NB4 (cell line): ENCODE data around the gene SLAIN2.
"Not testable (repeated sequence)": the region's sequence is repeated elsewhere in the genome, so short reads cannot be mapped to it uniquely, and the experiment has no call there.

Experiments used
- DNase-seq: peaks from one replicate; pipeline ENCODE4 v3.0.0; 2010; ENCODE audit warnings: low read depth
- H3K4me3 ChIP-seq: one replicate; pipeline ENCODE4 v1.5.1; 2011; ENCODE audit warnings: mild to moderate bottlenecking, low read depth, low read length, moderate library complexity
- MYC ChIP-seq: IDR thresholded peaks from 2 replicates; pipeline ENCODE4 v1.6.1; 2011; ENCODE audit warnings: low read depth, low read length
- POLR2A ChIP-seq: IDR thresholded peaks from 2 replicates; pipeline ENCODE4 v1.6.1; 2011; ENCODE audit warnings: mild to moderate bottlenecking; ENCODE audit not compliant: insufficient read length; ENCODE audit errors: extremely low read depth
- TF ChIP-seq, protein P1 (sequence below): IDR thresholded peaks from 2 replicates; pipeline ENCODE4 v1.6.1; 2011; ENCODE audit warnings: low read depth, low read length
- TF ChIP-seq, protein P2 (sequence below): IDR thresholded peaks from one replicate; pipeline ENCODE4 v1.5.1; 2012; ENCODE audit warnings: low read depth, low read length

The SLAIN2 gene

DNA sequence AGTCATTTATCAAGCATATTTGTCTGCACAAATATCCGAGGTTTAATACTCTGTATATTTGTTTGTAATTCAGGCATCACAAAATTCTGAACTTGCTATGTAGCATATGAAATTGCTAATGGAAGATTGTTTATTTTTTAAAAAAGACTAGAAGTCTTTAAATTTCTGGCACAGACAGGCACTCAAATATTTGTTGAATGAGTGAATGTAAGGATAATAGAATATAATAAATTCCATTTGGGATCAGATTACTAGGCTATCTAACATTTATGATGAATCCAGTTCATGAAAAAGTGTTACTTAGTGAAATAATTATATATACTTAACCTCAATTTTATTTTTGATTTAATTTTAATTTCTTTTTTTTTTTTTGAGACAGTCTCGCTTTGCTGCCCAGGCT, 41.3 kb upstream of the SLAIN2 start:
- TF ChIP-seq MYC: no peak
- TF ChIP-seq, protein P1, sequence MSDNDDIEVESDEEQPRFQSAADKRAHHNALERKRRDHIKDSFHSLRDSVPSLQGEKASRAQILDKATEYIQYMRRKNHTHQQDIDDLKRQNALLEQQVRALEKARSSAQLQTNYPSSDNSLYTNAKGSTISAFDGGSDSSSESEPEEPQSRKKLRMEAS: no peak
- TF ChIP-seq, protein P2, sequence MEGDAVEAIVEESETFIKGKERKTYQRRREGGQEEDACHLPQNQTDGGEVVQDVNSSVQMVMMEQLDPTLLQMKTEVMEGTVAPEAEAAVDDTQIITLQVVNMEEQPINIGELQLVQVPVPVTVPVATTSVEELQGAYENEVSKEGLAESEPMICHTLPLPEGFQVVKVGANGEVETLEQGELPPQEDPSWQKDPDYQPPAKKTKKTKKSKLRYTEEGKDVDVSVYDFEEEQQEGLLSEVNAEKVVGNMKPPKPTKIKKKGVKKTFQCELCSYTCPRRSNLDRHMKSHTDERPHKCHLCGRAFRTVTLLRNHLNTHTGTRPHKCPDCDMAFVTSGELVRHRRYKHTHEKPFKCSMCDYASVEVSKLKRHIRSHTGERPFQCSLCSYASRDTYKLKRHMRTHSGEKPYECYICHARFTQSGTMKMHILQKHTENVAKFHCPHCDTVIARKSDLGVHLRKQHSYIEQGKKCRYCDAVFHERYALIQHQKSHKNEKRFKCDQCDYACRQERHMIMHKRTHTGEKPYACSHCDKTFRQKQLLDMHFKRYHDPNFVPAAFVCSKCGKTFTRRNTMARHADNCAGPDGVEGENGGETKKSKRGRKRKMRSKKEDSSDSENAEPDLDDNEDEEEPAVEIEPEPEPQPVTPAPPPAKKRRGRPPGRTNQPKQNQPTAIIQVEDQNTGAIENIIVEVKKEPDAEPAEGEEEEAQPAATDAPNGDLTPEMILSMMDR: no peak
- TF ChIP-seq POLR2A: no peak
- H3K4me3 ChIP-seq: no peak overlapping the region
- no peak for DNase-seq

DNA sequence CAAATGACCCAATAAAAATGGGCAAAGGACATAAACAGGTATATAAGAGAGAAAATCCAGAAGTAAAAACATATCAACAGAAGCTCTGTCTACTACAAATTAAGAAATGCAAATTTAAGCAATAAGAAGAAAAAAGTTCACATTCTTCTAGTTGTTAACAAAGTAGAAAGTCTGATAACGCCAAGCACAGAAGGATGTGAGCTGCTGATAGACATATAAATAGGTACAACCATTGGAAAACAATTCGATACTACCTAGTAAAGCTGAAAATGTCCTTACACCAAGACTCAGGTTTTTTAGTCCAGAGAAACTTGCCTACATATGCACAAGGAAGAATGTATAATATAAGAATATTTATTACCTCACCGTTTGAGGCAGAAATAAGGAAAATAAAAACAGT, 35.8 kb upstream of the SLAIN2 start:
- DNase-seq: no peak
- TF ChIP-seq MYC (no peak), POLR2A (no peak)
- TF ChIP-seq, protein P2: no peak
- TF ChIP-seq, protein P1: no peak
- no peak overlapping the region for H3K4me3 ChIP-seq

DNA sequence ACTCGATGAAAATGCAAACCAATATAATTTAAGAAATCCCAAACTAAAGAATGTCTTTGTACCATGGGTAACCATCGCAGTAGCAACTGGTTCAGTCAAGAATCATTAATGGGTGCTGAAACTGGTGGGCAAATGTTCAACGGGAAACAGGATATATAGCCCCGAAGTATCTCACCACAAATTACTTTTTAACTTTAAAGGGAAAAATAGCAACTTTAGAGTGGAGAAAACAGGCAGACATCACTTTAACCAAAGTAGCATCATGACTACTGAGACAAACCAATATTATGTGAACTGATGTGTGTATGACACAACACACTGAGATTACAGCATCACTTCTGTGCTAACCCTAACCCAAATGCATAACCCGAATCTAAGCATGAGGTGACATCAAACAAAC, 33.8 kb upstream of the SLAIN2 start:
- H3K4me3 ChIP-seq: no peak overlapping the region
- no peak for TF ChIP-seq POLR2A
- TF ChIP-seq, protein P2: no peak
- no peak for TF ChIP-seq MYC
- DNase-seq: no peak

DNA sequence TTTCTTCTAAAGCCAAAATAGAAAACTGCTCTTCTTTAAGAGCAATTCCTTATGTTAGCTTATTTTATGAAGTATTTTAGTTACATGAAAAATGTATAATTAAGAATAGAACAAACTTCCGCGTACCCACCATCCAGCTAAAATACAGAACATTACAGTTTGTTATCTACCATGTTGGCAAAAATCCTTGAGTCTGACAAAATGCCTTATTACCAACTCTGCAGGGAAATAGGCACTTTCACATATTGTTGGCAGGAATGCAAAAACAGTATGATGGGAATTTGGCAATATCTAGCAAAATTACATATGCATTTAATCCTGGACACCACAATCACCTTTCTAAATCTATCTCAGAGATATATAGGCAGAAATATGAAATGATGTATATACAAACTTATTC, 32.4 kb upstream of the SLAIN2 start:
- TF ChIP-seq MYC: no peak
- no peak for DNase-seq
- no peak overlapping the region for H3K4me3 ChIP-seq

DNA sequence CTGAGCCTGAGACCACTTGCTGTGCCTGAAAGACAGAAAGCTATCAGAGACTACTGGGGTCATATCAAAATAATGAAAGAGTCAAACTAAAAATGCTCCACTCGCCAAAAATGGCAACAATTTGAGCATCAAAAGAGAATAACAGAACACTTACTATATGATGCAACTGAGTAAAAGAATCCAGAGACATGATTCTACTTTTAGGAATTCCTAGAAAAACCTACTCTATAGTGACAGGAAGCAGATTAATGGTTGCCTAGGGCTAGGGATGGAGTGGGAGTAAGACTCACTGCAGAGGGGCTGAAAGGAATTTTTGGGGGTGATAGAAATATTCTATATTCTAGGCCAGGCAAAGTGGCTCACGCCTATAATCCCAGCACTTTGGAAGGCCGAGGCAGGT, 29.4 kb upstream of the SLAIN2 start:
- no peak overlapping the region for H3K4me3 ChIP-seq
- TF ChIP-seq MYC: no peak
- TF ChIP-seq, protein P1: no peak
- TF ChIP-seq POLR2A: no peak
- TF ChIP-seq, protein P2: no peak
- no peak for DNase-seq

DNA sequence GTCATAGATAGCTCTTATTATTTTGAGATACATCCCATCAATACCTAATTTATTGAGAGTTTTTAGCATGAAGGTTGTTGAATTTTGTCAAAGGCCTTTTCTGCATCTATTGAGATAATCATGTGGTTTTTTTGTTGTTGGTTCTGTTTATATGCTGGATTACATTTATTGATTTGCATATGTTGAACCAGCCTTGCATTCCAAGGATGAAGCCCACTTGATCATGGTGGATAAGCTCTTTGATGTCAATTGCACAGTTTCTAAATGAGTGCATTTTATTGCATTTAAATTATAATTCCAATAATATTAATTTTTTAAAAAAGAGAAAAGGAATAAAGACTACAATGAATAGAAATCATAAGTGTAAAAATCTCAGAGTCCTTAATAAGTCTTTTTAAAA, 26.6 kb upstream of the SLAIN2 start:
- not testable (repeated sequence) for H3K4me3 ChIP-seq, DNase-seq

DNA sequence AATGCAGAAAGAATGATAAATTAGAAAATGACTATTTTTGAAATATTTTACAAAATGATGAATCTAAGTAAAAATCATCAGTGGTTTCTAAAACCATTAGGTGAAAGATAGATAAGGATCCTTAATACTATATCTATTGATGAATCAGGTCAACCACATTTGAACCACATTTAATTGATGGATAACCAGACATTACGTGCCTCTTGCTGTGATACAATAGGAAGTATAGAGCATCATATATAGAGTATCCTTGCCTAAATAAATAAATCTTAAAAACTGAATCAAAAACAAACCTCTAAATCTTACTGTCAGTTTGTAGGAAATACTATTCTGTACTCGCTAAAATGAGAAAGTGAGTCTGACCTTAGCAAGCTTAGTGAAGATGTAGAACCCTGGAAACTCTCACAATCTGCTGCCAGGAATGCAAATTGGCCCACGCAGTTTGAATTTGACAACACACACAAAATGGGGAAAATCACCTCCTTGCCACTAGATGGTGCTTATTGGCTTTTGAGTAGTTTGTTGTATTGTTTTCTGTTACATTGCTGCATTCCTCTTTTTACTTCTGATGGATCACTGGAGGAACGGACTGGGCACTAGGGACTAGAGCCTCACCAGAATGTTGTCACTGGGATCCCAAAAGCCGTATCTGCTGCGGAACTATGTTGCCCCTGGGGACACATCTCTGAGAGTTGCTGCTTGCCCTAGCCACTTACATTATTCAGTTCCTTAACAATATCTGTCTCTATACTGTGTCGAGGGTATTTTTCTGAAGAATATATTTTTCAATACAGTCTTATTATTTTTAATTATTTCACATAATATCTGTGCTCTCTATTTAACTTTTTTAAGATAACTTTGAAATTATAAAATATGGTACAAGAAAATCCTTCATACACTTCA, 25.4 kb upstream of the SLAIN2 start:
- peak; percentile 69 for DNase-seq
- TF ChIP-seq, protein P1: no peak
- TF ChIP-seq, protein P2: peak; percentile 71
- no peak overlapping the region for H3K4me3 ChIP-seq
